T1000 (cell line): ENCODE measurements around the gene SERHL2.
"Not testable (repeated sequence)": the region's sequence is repeated elsewhere in the genome, so short reads cannot be mapped to it uniquely, and the experiment has no call there.

ENCODE experiments used
- DNase-seq: peaks from one replicate; lab custom pipeline; 2025; ENCODE audit warnings: mixed read lengths; lab: John Stamatoyannopoulos, UW

The SERHL2 gene

GRCh38 chr22:42536166-42536565 is 17.6 kb upstream of the SERHL2 start:
- DNase-seq, result no peak

- not testable (repeated sequence) for DNase-seq
Observed at GRCh38 chr22:42536634-42537033, 17.1 kb upstream of the SERHL2 start.

- not testable (repeated sequence) for DNase-seq
Observed at GRCh38 chr22:42537199-42537831, 16.4 kb upstream of the SERHL2 start.

GRCh38 chr22:42539236-42539771 is 14.5 kb upstream of the SERHL2 start:
- DNase-seq, result not testable (repeated sequence)

GRCh38 chr22:42544686-42545085 is 9.1 kb upstream of the SERHL2 start:
- no peak for DNase-seq

GRCh38 chr22:42547562-42547961 is 6.2 kb upstream of the SERHL2 start:
- DNase-seq, result no peak

GRCh38 chr22:42548126-42548525 is 5.6 kb upstream of the SERHL2 start:
- DNase-seq, result not testable (repeated sequence)

- DNase-seq, result no peak
Observed at GRCh38 chr22:42548597-42549330, 5.0 kb upstream of the SERHL2 start.

GRCh38 chr22:42549331-42550060 is 4.3 kb upstream of the SERHL2 start:
- DNase-seq, result no peak

GRCh38 chr22:42552294-42552647 is 1.5 kb upstream of the SERHL2 start:
- not testable (repeated sequence) for DNase-seq

GRCh38 chr22:42560381-42560780 is 6.6 kb downstream of the SERHL2 start:
- no peak for DNase-seq

- no peak for DNase-seq
Observed at GRCh38 chr22:42560781-42561180, 7.0 kb downstream of the SERHL2 start.

GRCh38 chr22:42561856-42562255 is 8.1 kb downstream of the SERHL2 start:
- DNase-seq, result no peak

- no peak for DNase-seq
Observed at GRCh38 chr22:42562279-42562678, 8.5 kb downstream of the SERHL2 start.

GRCh38 chr22:42562684-42563083 is 8.9 kb downstream of the SERHL2 start:
- DNase-seq, result no peak

GRCh38 chr22:42563943-42564342 is 10.2 kb downstream of the SERHL2 start:
- DNase-seq, result not testable (repeated sequence)

- DNase-seq, result no peak
Observed at GRCh38 chr22:42564699-42565098, 10.9 kb downstream of the SERHL2 start.

- no peak for DNase-seq
Observed at GRCh38 chr22:42565956-42566355, 12.2 kb downstream of the SERHL2 start.

GRCh38 chr22:42567950-42568349 is 14.2 kb downstream of the SERHL2 start:
- not testable (repeated sequence) for DNase-seq

GRCh38 chr22:42570580-42570979 is 16.8 kb downstream of the SERHL2 start:
- DNase-seq, result not testable (repeated sequence)

- not testable (repeated sequence) for DNase-seq
Observed at GRCh38 chr22:42571068-42571467, 17.3 kb downstream of the SERHL2 start.

GRCh38 chr22:42574046-42574445 is 20.3 kb downstream of the SERHL2 start:
- DNase-seq, result not testable (repeated sequence)

- DNase-seq, result not testable (repeated sequence)
Observed at GRCh38 chr22:42574468-42574867, 20.7 kb downstream of the SERHL2 start.
